ENCODE results near the gene PRKAG2.

The PRKAG2 gene

GRCh38 chr7:151672716-151673115, 204.2 kb downstream of the PRKAG2 start:
- in situ Hi-C loops (cut with MboI; ENCODE audit: low sequenced_read_pairs) = no loop called here

- in situ Hi-C loops (cut with MboI; ENCODE audit: low sequenced_read_pairs) = no loop called here
These were observed 205.4 kb downstream of the PRKAG2 start for GRCh38 chr7:151671514-151671913.

- in situ Hi-C loops (cut with MboI; ENCODE audit: low sequenced_read_pairs) = no loop called here
These were observed 207.2 kb downstream of the PRKAG2 start for GRCh38 chr7:151669762-151670161.

GRCh38 chr7:151666886-151667285, 210.0 kb downstream of the PRKAG2 start:
- in situ Hi-C loops (cut with MboI; ENCODE audit: low sequenced_read_pairs) = no loop called here

- in situ Hi-C loops (cut with MboI; ENCODE audit: low sequenced_read_pairs) = no loop called here
These were observed 211.5 kb downstream of the PRKAG2 start for GRCh38 chr7:151665368-151665767.

GRCh38 chr7:151664268-151664667, 212.6 kb downstream of the PRKAG2 start:
- in situ Hi-C loops (cut with MboI; ENCODE audit: low sequenced_read_pairs) = no loop called here

GRCh38 chr7:151663382-151664100, 213.4 kb downstream of the PRKAG2 start:
- in situ Hi-C loops (cut with MboI; ENCODE audit: low sequenced_read_pairs) = no loop called here

- in situ Hi-C loops (cut with MboI; ENCODE audit: low sequenced_read_pairs) = no loop called here
These were observed 214.6 kb downstream of the PRKAG2 start for GRCh38 chr7:151662251-151662826.

GRCh38 chr7:151661587-151661986, 215.3 kb downstream of the PRKAG2 start:
- in situ Hi-C loops (cut with MboI; ENCODE audit: low sequenced_read_pairs) = no loop called here

- in situ Hi-C loops (cut with MboI; ENCODE audit: low sequenced_read_pairs) = no loop called here
These were observed 216.8 kb downstream of the PRKAG2 start for GRCh38 chr7:151660141-151660540.

- in situ Hi-C loops (cut with MboI; ENCODE audit: low sequenced_read_pairs) = no loop called here
These were observed 217.7 kb downstream of the PRKAG2 start for GRCh38 chr7:151659219-151659618.

GRCh38 chr7:151658778-151659177, 218.1 kb downstream of the PRKAG2 start:
- in situ Hi-C loops (cut with MboI; ENCODE audit: low sequenced_read_pairs) = no loop called here

- in situ Hi-C loops (cut with MboI; ENCODE audit: low sequenced_read_pairs) = no loop called here
These were observed 219.7 kb downstream of the PRKAG2 start for GRCh38 chr7:151657173-151657572.

- in situ Hi-C loops (cut with MboI; ENCODE audit: low sequenced_read_pairs) = no loop called here
These were observed 221.4 kb downstream of the PRKAG2 start for GRCh38 chr7:151655555-151655954.

GRCh38 chr7:151652111-151652510, 224.8 kb downstream of the PRKAG2 start:
- in situ Hi-C loops (cut with MboI; ENCODE audit: low sequenced_read_pairs) = no loop called here

GRCh38 chr7:151650161-151650560, 226.8 kb downstream of the PRKAG2 start:
- in situ Hi-C loops (cut with MboI; ENCODE audit: low sequenced_read_pairs) = no loop called here

- in situ Hi-C loops (cut with MboI; ENCODE audit: low sequenced_read_pairs) = no loop called here
These were observed 228.5 kb downstream of the PRKAG2 start for GRCh38 chr7:151648429-151648828.

GRCh38 chr7:151647874-151648273, 229.0 kb downstream of the PRKAG2 start:
- in situ Hi-C loops (cut with MboI; ENCODE audit: low sequenced_read_pairs) = no loop called here

GRCh38 chr7:151647006-151647405, 229.9 kb downstream of the PRKAG2 start:
- in situ Hi-C loops (cut with MboI; ENCODE audit: low sequenced_read_pairs) = no loop called here

- in situ Hi-C loops (cut with MboI; ENCODE audit: low sequenced_read_pairs) = no loop called here
These were observed 231.6 kb downstream of the PRKAG2 start for GRCh38 chr7:151645311-151645710.

GRCh38 chr7:151644554-151644953, 232.4 kb downstream of the PRKAG2 start:
- in situ Hi-C loops (cut with MboI; ENCODE audit: low sequenced_read_pairs) = no loop called here

GRCh38 chr7:151642746-151643145, 234.2 kb downstream of the PRKAG2 start:
- in situ Hi-C loops (cut with MboI; ENCODE audit: low sequenced_read_pairs) = no loop called here

GRCh38 chr7:151641587-151641986, 235.3 kb downstream of the PRKAG2 start:
- in situ Hi-C loops (cut with MboI; ENCODE audit: low sequenced_read_pairs) = no loop called here

Data from HL-60/S4 (cell line).